AG04449 (cell line): ENCODE data around the gene PLTP.

Source experiments
- CTCF ChIA-PET: fragments of 350-600 bp; formaldehyde crosslinking; extraction: SDS; loops from one replicate; lab custom pipeline; 2021; ENCODE audit warnings: antibody characterized with exemption; lab: Yijun Ruan, JAX
- POLR2A ChIA-PET: fragments of 400-600, 350-600 bp; formaldehyde crosslinking; extraction: SDS; loops from one replicate; lab custom pipeline; 2020; ENCODE audit warnings: antibody characterized with exemption, inconsistent platforms; lab: Yijun Ruan, JAX
- DNase-seq: peaks from one replicate; pipeline ENCODE4 v3.0.0-alpha.2; 2010; ENCODE audit warnings: low read depth, low spot score
- H3K4me3 ChIP-seq: 2 replicates; pipeline ENCODE4 v1.5.1; 2011; ENCODE audit warnings: low read depth, mild to moderate bottlenecking, control low read depth, low read length
- TF ChIP-seq, protein P1 (sequence below): IDR thresholded peaks from one replicate; pipeline ENCODE4 v1.5.1; 2011; ENCODE audit warnings: mild to moderate bottlenecking, moderate library complexity, low read length, control low read depth, inconsistent platforms; ENCODE audit not compliant: insufficient read depth; ENCODE audit errors: missing control alignments

PLTP gene

DNA sequence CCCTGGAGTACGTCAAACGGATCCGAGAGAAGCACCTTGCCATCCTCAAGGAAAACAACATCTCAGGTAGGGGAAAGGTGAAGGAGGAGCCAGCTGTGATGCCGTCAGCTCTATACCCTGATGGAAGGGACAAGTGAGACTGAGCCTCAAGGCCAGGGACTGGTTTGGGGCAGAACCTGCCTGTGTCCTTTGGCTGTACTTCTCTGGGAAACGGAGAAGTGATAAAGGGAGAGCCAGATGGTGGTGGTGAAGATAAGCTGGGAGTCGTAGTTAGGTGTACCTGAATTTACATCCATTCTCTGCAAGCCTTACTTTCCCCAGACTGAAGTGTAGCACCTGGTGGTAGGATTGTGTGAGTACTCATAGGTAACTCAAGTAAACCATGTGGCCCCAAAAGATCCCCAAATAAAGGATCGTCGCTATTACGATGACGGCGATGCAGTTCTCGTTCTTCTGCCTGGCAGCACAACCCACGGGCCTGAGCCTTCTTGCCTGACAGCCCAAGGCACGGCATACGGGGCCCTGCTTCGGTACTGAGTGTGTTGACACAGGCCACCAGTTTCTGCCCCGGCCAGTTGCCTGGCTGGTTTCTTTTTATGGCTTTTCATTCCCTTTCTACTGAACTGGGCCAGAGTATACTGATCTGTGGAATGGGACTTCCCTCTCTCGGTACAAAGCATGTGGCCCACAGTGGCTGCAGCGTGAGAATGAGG is 33.2 kb upstream of the PLTP start:
- CTCF ChIA-PET: interaction anchor here (1.1 to 10.1 kb wide), 5 partner anchors 8 to 55 kb away, joined by 3 to 82 read pairs (median 8); no protein-coding TSS in a partner anchor

DNA sequence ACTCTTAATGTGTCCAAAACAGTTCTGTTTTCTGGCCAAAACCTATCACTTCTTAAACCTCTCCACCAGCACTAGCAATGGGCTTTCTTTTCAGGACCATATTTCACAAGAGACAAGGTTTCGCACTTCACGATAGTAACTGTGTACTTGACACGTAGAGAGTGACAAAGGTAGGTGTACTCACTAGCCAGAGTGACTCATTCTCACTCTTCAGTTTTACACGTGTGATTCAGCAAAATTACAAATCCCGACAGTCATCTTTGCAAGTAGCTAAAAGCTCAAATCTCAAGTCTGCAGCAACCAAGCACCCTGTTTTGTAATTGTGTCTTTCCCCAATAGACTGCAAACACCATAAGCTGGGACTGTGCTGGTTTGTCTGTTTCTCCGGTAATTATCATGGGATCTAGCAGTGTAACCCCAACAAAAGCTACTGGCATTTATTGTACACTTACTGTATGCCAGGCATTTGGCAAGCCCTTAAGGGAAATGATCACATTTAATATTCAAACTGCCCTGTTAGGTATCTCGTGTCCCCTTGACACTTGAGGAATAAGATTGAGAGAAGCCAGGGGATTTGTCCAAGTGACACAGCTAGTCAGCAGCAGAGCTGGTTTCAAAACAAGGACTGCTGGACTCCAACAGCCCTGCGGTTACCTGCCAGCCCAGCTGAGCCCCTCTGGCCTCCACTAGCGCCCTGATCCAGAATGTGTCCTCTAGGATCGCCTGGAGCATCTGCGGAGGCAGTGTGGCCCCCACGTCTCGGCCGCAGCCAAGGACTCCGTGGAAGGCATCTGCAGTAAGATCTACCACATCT is 32.4 kb upstream of the PLTP start:
- TF ChIP-seq, protein P1, sequence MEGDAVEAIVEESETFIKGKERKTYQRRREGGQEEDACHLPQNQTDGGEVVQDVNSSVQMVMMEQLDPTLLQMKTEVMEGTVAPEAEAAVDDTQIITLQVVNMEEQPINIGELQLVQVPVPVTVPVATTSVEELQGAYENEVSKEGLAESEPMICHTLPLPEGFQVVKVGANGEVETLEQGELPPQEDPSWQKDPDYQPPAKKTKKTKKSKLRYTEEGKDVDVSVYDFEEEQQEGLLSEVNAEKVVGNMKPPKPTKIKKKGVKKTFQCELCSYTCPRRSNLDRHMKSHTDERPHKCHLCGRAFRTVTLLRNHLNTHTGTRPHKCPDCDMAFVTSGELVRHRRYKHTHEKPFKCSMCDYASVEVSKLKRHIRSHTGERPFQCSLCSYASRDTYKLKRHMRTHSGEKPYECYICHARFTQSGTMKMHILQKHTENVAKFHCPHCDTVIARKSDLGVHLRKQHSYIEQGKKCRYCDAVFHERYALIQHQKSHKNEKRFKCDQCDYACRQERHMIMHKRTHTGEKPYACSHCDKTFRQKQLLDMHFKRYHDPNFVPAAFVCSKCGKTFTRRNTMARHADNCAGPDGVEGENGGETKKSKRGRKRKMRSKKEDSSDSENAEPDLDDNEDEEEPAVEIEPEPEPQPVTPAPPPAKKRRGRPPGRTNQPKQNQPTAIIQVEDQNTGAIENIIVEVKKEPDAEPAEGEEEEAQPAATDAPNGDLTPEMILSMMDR: no peak
- ChIA-PET POLR2A (interaction anchor here (0.7 to 1.0 kb wide), 2 partner anchors 9 to 49 kb away, joined by 3 read pairs; no protein-coding TSS in a partner anchor), CTCF (interaction anchor here (1.0 to 2.5 kb wide), 9 partner anchors 9 to 54 kb away, joined by 3 to 18 read pairs (median 3); partner anchors contain the start of gene PCIF1)
- no peak for DNase-seq
- H3K4me3 ChIP-seq: no peak overlapping the region

More for the DNA sequence above, 33.2 kb upstream of the PLTP start:
- H3K4me3 ChIP-seq: no peak overlapping the region
- DNase-seq: no peak
- TF ChIP-seq, protein P1: no peak
- POLR2A ChIA-PET: no interaction called here

DNA sequence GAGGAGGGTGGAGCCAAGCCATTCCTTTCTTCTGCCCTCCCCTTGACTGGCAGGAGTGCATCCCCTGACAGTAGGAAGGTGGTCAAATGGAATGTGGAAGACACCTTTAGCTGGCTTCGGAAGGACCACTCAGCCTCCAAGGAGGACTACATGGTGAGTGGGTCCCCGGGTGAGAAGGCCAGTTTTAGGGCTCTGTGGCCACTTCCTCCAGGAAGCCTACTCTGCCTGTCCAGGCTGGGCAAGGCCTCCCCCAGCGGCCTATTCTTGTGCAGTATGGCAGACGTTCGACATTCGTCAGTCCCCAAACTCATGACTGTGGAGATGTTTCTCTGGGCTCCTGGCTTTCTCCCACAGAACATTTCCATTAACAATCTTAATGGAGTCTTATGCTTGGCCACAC is 31.7 kb upstream of the PLTP start:
- TF ChIP-seq, protein P1: no peak
- no peak overlapping the region for H3K4me3 ChIP-seq
- CTCF ChIA-PET: interaction anchor here (1.0 to 2.5 kb wide), 8 partner anchors 9 to 54 kb away, joined by 3 to 18 read pairs (median 4); partner anchors contain the start of gene PCIF1
- no peak for DNase-seq
- POLR2A ChIA-PET: interaction anchor here (1.0 kb wide), 1 partner anchor 8 kb away, joined by 3 read pairs; no protein-coding TSS in a partner anchor

DNA sequence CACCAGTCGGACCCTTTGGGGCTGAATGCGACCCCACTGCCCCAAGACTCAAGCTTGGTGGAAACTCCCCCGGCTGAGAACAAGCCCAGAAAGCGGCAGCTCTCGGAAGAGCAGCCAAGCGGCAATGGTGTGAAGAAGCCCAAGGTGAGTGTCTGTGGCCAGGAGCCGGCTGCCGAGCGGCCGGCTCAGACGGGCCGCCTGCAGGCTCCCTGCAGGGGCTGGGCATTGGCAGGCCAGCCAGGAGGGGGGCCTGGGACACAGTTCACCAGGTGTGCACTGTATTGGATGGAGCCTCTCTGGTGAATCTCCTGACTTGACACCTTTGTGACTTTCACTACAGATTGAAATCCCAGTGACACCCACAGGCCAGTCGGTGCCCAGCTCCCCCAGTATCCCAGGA is 28.5 kb upstream of the PLTP start:
- DNase-seq: no peak
- H3K4me3 ChIP-seq: no peak overlapping the region
- CTCF ChIA-PET: interaction anchor here (1.3 to 5.6 kb wide), 2 partner anchors 29 to 141 kb away, joined by 6 to 55 read pairs; no protein-coding TSS in a partner anchor
- POLR2A ChIA-PET: no interaction called here
- TF ChIP-seq, protein P1: no peak

DNA sequence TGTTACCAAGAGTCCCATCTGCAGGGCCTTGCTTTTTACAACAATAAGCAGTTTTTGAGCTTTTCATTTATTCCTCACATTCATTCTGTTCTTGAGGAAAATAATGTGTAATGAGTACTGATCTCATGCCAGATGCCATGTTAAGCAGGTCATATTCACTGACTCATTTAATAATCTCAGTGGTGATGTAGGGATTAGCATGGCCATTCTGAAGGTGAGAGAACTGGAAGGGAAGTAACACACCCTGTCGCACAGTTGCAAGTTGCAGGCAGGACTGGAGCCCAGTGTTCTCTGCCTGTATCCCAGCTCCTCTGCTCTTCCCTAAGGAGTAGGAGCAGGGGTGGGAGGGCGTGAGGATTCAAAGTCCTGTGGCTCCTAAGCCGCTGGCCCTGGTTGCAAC is 28.1 kb upstream of the PLTP start:
- no peak overlapping the region for H3K4me3 ChIP-seq
- no peak for DNase-seq
- TF ChIP-seq, protein P1: no peak
- ChIA-PET CTCF (interaction anchor here (0.9 to 5.6 kb wide), 3 partner anchors 21 to 141 kb away, joined by 3 to 55 read pairs (median 6); no protein-coding TSS in a partner anchor), POLR2A (interaction anchor here (0.5 kb wide), 1 partner anchor 36 kb away, joined by 3 read pairs; no protein-coding TSS in a partner anchor)
